GM23338 (cell line): ENCODE measurements around the gene ESPL1. TPM values are rescaled to one million over a fixed set of nuclear protein-coding genes. Genes with fewer than 3 reads are reported as not detected.

Source experiments
- ATAC-seq: fragments of 200-7000 bp; cut with Tn5 transposase; 3 replicates; pipeline ENCODE4 v1.9.1; 2020
- DNase-seq: peaks from one replicate; pipeline ENCODE4 v3.0.0-alpha.2; 2015; ENCODE audit warnings: low spot score
- H2AFZ ChIP-seq: fragments of 200-600 bp; sonication (generic); 2 replicates; pipeline ENCODE4 v1.8.0; 2016; ENCODE audit warnings: antibody characterized with exemption, mild to moderate bottlenecking, moderate library complexity
- H3F3A ChIP-seq: fragments of 200-600 bp; sonication (generic); replicated peaks from 2 replicates; pipeline ENCODE4 v1.8.0; 2017; ENCODE audit warnings: antibody characterized with exemption, mixed run types, low read depth
- H3K27ac ChIP-seq: fragments of 200-600 bp; sonication (generic); 2 replicates; pipeline ENCODE4 v1.6.1; 2016; ENCODE audit warnings: low read depth
- H3K27me3 ChIP-seq: fragments of 200-600 bp; sonication (generic); 2 replicates; pipeline ENCODE4 v1.8.0; 2016; ENCODE audit warnings: mild to moderate bottlenecking, mixed run types, moderate library complexity; ENCODE audit not compliant: insufficient read depth
- H3K36me3 ChIP-seq: fragments of 200-600 bp; sonication (generic); 2 replicates; pipeline ENCODE4 v1.8.0; 2016; ENCODE audit warnings: mild to moderate bottlenecking; ENCODE audit not compliant: insufficient read depth
- H3K4me1 ChIP-seq: fragments of 200-600 bp; sonication (generic); 2 replicates; pipeline ENCODE4 v1.8.0; 2016; ENCODE audit warnings: mild to moderate bottlenecking, moderate library complexity; ENCODE audit not compliant: insufficient read depth
- H3K4me2 ChIP-seq: fragments of 200-600 bp; sonication (generic); 2 replicates; pipeline ENCODE4 v1.7.1; 2017; ENCODE audit warnings: mixed run types
- H3K4me3 ChIP-seq: fragments of 200-600 bp; sonication (generic); 2 replicates; pipeline ENCODE4 v1.6.1; 2016; ENCODE audit warnings: mixed run types
- H3K79me2 ChIP-seq: fragments of 200-600 bp; sonication (generic); replicated peaks from 2 replicates; pipeline ENCODE4 v1.8.0; 2017; ENCODE audit warnings: mild to moderate bottlenecking; ENCODE audit not compliant: insufficient read depth
- H3K9me2 ChIP-seq: fragments of 200-600 bp; sonication (generic); 2 replicates; pipeline ENCODE4 v1.8.0; 2017; ENCODE audit not compliant: insufficient read depth
- H4K20me1 ChIP-seq: fragments of 200-600 bp; sonication (generic); replicated peaks from 2 replicates; pipeline ENCODE4 v1.8.0; 2017; ENCODE audit warnings: mild to moderate bottlenecking; ENCODE audit not compliant: insufficient read depth
- H3K27ac Mint-ChIP-seq: 2 replicates; pipeline ENCODE4 v1.8.0; 2020; ENCODE audit warnings: inconsistent platforms, mild to moderate bottlenecking, moderate library complexity, mixed read lengths
- H3K27me3 Mint-ChIP-seq: 3 replicates; pipeline ENCODE4 v1.8.0; 2022; ENCODE audit warnings: low read depth, mild to moderate bottlenecking, moderate library complexity, mixed read lengths, inconsistent platforms; ENCODE audit not compliant: insufficient read depth, poor library complexity
- H3K36me3 Mint-ChIP-seq: 3 replicates; pipeline ENCODE4 v1.8.0; 2021; ENCODE audit warnings: low read depth, mild to moderate bottlenecking, inconsistent platforms, moderate library complexity, mixed read lengths
- H3K4me1 Mint-ChIP-seq: 3 replicates; pipeline ENCODE4 v1.8.0; 2020; ENCODE audit warnings: mild to moderate bottlenecking, inconsistent platforms, mixed read lengths
- H3K4me3 Mint-ChIP-seq: 3 replicates; pipeline ENCODE4 v1.8.0; 2021; ENCODE audit warnings: moderate library complexity, mild to moderate bottlenecking, inconsistent platforms, mixed read lengths
- H3K9me3 Mint-ChIP-seq: 3 replicates; pipeline ENCODE4 v1.8.0; 2020; ENCODE audit warnings: moderate library complexity, mild to moderate bottlenecking, inconsistent platforms, mixed read lengths
- CREB1 ChIP-seq: fragments of 250-450 bp; sonication (Bioruptor Pico); IDR thresholded peaks from 2 replicates; pipeline ENCODE4 v1.5.0; 2020; ENCODE audit warnings: low read depth, mild to moderate bottlenecking, moderate library complexity
- CTCF ChIP-seq, 2 experiments: fragments of 200-600 bp in 1 of 2; sonication (generic) in 1 of 2; conservative IDR thresholded peaks; 2 replicates each; pipeline versions ENCODE4 v1.5.1 to v1.6.1; 2016 to 2017; ENCODE audit warnings: antibody characterized with exemption in 2 of 2, low read depth in 2 of 2, mild to moderate bottlenecking in 2 of 2, moderate library complexity in 1 of 2
- ETS1 ChIP-seq: IDR thresholded peaks from 2 replicates; pipeline ENCODE4 v1.6.1; 2016; ENCODE audit warnings: antibody characterized with exemption
- EZH2 ChIP-seq: fragments of 200-600 bp; sonication (generic); IDR thresholded peaks from one replicate; pipeline ENCODE4 v1.8.0; 2017; ENCODE audit warnings: antibody characterized with exemption, mild to moderate bottlenecking, low read depth; ENCODE audit not compliant: unreplicated experiment
- EZH2phosphoT487 ChIP-seq: fragments of 200-600 bp; sonication (generic); IDR thresholded peaks from one replicate; pipeline ENCODE4 v1.8.1; 2018; ENCODE audit warnings: antibody characterized with exemption; ENCODE audit not compliant: unreplicated experiment
- JUNB ChIP-seq: IDR thresholded peaks from one replicate; pipeline ENCODE4 v1.6.1; 2016; ENCODE audit warnings: antibody characterized with exemption; ENCODE audit not compliant: unreplicated experiment
- NANOG ChIP-seq: IDR thresholded peaks from 2 replicates; pipeline ENCODE4 v1.6.1; 2016; ENCODE audit warnings: antibody characterized with exemption, borderline replicate concordance
- POLR2AphosphoS5 ChIP-seq: IDR thresholded peaks from 2 replicates; pipeline ENCODE4 v1.6.1; 2016; ENCODE audit warnings: antibody characterized with exemption, low read depth
- REST ChIP-seq: IDR thresholded peaks from one replicate; pipeline ENCODE4 v1.6.1; 2018; ENCODE audit warnings: antibody characterized with exemption; ENCODE audit not compliant: unreplicated experiment
- STAT1 ChIP-seq: IDR thresholded peaks from one replicate; pipeline ENCODE4 v1.6.1; 2016; ENCODE audit warnings: antibody characterized with exemption; ENCODE audit not compliant: unreplicated experiment
- ZNF114 ChIP-seq: fragments of 250-450 bp; sonication (Bioruptor Pico); IDR thresholded peaks from 2 replicates; pipeline ENCODE4 v1.5.0; 2020; ENCODE audit warnings: mild to moderate bottlenecking, moderate library complexity
- ZNF331 ChIP-seq: fragments of 250-450 bp; sonication (Bioruptor Pico); IDR thresholded peaks from 2 replicates; pipeline ENCODE4 v1.5.0; 2020; ENCODE audit warnings: low read depth, mild to moderate bottlenecking, moderate library complexity
- polyA plus RNA-seq: library from polyadenylated mRNA; unstranded; fragments of >200 nt; fragmentation: Nextera tagmentation; extraction: Ambion mirVana; gene quantifications from 2 replicates; pipeline ENCODE4 v1.2.1, GENCODE V29; 2016
- total RNA-seq: library from RNA; depleted of rRNA; stranded (reverse); fragments of >200 nt; shearing (Covaris generic); gene quantifications from 2 replicates; pipeline ENCODE4 v1.2.3, GENCODE V29; 2014

ESPL1 gene
- total and polyA plus RNA-seq, 2 experiments from 2014 or later, result 13.2 to 56.5 TPM

GRCh38 chr12:53332744-53333143, 64.6 kb downstream of the ESPL1 start (continued):
- TF ChIP-seq REST, result no peak

- Mint-ChIP-seq H3K36me3 (no peaks in the 10 kb centered on the region), H3K27me3 (peaks cover 26% of the 10 kb centered on the region), H3K4me1 (peaks cover 26% of the 10 kb centered on the region), H3K27ac (no peak overlapping the region), H3K4me3 (no peak overlapping the region; the same call in 2 of the 3 replicates), H3K9me3 (no peaks in the 10 kb centered on the region; the same call in 2 of the 3 replicates)
- Histone ChIP-seq H3K27me3 (peaks cover 45% of the 10 kb centered on the region), H3K36me3 (no peaks in the 10 kb centered on the region), H3K4me1 (peaks cover 18% of the 10 kb centered on the region), H2AFZ (no peak overlapping the region), H3F3A (no peaks in the 10 kb centered on the region), H3K4me2 (no peak overlapping the region), H3K79me2 (no peaks in the 10 kb centered on the region), H4K20me1 (no peaks in the 10 kb centered on the region), H3K4me3 (no peak overlapping the region), H3K27ac (no peak overlapping the region), H3K9me2 (no peaks in the 10 kb centered on the region)
- DNase-seq (no peak), ATAC-seq (no peak)
- TF ChIP-seq ETS1 (no peak), EZH2 (no peak), CTCF (conservative IDR thresholded peaks at IDR 0.05; ENCODE audit: low read depth in 2 of 2) (no peak), REST (no peak), NANOG (no peak), ZNF114 (CRISPR knock-in tag) (no peak), EZH2phosphoT487 (no peak), CREB1 (no peak), POLR2AphosphoS5 (no peak), JUNB (no peak), ZNF331 (CRISPR knock-in tag) (no peak), STAT1 (no peak)
Measured at GRCh38 chr12:53333289-53333688, 65.2 kb downstream of the ESPL1 start.
